GM21423 (cell line): ENCODE results near the gene YWHAE.
A peak's percentile ranks its signal among the peaks of the same experiment; 100 is the strongest.
"Not testable (repeated sequence)": the region's sequence is repeated elsewhere in the genome, so short reads cannot be mapped to it uniquely, and the experiment has no call there.

Source experiments
- ATAC-seq: cut with Tn5 transposase; IDR thresholded peaks from one replicate; pipeline ENCODE4 v1.9.1; 2021; ENCODE audit warnings: mild to moderate bottlenecking, moderate library complexity; ENCODE audit not compliant: unreplicated experiment

YWHAE gene

DNA sequence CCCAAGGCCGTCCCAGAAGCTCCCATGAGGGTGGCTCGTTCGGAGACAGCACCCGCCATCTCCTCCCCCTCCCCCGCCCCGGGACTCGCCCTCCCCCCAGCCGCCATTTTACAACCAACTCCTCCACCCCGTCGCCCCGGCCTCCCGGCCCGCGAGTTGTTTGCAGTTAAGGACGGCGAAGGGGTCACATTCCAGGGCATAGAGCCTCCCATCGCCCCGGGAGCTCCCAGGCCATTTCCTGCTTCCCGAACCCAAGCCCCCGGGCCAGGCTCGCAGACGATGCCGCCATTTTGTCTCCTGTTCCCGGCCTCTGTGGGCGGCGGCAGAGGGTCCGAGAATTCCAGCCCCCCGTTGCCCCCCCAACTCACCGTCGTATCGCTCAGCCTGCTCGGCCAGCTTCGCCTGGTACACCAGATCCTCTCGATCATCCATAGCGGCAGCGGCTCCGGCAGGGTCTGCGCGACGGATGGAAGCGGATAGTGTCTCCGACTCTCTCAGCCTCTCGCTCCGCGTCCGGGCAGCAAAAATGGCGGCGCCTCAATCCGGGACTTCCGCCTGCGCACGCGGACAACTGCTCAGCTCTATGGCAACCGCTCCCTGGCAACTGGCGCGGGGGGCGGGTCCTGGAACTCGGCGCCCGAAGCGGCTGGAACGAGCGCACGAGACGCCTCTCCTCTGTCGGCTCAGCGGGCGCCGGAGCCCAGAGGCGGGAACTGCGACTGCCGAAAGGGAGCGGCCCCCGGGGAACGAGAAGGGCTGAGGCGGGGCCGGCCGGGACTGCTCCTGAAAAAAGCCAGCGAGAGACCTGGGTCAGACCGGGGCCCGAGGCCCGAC is at the start of gene YWHAE:
YWHAE (minus strand) TSS at position 544 of the 834 bp plus-strand sequence; CDS start at position 432, 112 bp downstream.
- ATAC-seq: peak; percentile 92

GRCh38 chr17:1449412-1449967 is 49.5 kb upstream of the YWHAE start:
- ATAC-seq: no peak

GRCh38 chr17:1447052-1447451 is 47.0 kb upstream of the YWHAE start:
- ATAC-seq: no peak

- ATAC-seq: no peak
Observed at GRCh38 chr17:1446201-1446600, 46.2 kb upstream of the YWHAE start.

- not testable (repeated sequence) for ATAC-seq
Observed at GRCh38 chr17:1445695-1446094, 45.7 kb upstream of the YWHAE start.

GRCh38 chr17:1442721-1443120 is 42.7 kb upstream of the YWHAE start:
- not testable (repeated sequence) for ATAC-seq

DNA sequence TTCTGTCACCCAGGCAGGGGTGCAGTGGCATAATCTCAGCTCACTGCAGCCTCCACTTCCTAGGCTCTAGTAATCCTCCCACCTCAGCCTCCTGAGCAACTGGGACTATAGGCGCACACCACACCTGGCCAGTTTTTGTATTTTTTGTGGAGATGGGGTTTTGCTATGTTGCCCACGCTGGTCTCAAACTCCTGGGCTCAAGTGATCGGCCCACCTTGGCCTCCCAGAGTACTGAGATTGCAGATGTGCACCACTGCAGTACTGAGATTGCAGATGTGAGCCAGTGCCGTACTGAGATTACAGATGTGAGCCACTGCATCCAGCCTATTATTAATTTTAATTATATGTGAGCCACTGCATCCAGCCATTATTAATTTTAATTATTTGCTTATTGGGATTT is 42.2 kb upstream of the YWHAE start:
- no peak for ATAC-seq

DNA sequence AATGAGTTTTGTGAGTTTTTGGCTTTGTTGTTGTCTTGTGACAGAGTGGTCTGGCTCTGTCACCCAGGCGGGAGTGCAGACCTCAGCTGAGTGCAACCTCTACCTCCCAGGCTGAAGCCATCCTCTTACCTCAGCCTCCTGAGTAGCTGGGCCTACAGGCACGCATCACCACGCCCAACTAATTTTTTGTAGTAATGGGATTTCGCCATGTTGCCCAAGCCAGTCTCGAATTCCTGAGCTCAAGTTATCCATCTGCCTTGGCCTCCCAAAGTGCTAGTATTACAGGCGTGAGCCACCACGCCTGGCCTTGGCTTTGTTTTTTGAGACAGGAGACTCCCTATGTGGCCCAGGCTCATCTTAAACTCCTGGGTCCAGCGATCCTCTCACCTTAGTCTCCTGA is 40.9 kb upstream of the YWHAE start:
- no peak for ATAC-seq

- ATAC-seq: no peak
Observed at GRCh38 chr17:1438593-1439083, 38.6 kb upstream of the YWHAE start.

DNA sequence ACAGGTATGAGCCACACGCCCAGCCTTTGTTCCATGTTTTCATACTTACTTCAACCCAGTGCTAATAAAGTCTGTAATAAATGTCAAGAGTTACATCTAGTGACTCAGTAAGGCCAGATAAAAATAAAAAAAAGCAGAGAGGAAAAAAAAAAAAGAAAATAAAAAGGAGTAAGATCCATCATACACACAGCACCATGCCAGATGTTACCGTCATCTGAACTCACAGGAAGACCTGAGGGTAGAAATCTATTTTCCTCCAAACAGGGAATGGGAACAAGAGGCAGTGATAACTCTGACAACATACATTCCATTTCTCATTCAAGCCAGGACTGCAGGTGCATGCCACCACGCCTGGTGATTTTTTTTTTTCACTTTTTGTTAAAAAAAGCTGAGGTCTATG is 35.3 kb upstream of the YWHAE start:
- no peak for ATAC-seq

GRCh38 chr17:1434150-1434549 is 34.1 kb upstream of the YWHAE start:
- ATAC-seq: no peak

DNA sequence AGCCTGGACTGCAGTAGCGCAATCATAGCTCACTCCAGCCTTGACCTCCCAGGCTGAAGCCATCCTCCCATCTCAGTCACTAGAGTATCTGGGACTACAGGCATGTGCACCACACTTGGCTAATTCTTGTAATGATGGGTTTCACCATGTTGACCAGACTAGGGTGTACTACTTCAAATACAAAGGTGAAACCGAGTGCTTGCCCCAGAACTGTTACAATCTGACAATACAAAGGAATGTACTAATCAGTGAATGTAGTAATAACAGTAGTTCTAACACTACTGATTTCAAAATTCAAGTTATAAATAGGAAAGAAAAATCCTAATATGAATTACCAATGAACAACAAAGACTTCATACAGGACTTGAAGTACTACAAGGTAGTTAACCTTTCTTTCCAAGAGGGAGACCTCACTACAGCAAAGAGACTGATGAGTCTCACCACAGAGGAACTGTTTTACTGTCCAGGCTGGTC is 31.6 kb upstream of the YWHAE start:
- no peak for ATAC-seq

GRCh38 chr17:1423456-1424135 is 23.6 kb upstream of the YWHAE start:
- ATAC-seq: no peak

DNA sequence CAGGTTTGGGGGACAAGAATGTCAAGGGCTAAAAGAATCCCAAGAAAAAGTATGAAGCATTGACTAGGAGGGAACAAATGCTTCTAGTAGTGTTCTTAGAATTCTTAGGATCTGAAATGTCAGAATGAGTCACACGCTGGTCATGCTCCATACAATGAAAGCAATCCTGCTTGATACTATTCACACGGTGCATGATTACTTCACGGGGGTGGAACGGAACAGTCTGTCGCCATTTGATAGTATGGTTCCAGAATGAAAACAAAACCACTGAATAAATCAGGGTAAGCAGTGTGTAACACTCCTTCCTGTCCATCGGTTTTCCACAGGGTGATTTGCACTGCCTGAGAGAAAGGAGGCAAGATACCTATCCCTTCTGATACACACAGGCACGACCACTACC is 22.9 kb upstream of the YWHAE start:
- no peak for ATAC-seq

- no peak for ATAC-seq
Observed at GRCh38 chr17:1421470-1421869, 21.4 kb upstream of the YWHAE start.

- ATAC-seq: no peak
Observed at GRCh38 chr17:1420981-1421380, 21.0 kb upstream of the YWHAE start.

GRCh38 chr17:1420163-1420562 is 20.1 kb upstream of the YWHAE start:
- ATAC-seq: no peak

- ATAC-seq: not testable (repeated sequence)
Observed at GRCh38 chr17:1418476-1418875, 18.5 kb upstream of the YWHAE start.

DNA sequence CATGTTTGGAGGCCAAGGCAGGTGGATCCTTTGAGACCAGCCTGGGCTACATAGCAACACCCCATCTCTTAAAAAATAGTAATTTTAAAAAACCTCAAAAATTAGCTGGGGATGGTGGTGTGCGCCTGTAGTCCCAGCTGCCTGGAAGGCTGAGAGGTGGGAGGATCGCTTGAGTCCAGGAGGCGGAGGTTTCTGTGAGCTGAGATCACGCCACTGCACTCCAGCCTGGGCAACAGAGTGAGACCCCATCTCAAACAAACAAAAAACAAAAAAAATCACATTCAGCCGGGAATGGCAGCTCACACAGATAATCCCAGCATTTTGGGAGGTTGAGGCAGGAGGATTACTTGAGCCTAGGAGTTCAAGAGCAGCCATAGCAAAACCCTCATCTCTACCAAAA is 16.4 kb upstream of the YWHAE start:
- ATAC-seq: no peak

DNA sequence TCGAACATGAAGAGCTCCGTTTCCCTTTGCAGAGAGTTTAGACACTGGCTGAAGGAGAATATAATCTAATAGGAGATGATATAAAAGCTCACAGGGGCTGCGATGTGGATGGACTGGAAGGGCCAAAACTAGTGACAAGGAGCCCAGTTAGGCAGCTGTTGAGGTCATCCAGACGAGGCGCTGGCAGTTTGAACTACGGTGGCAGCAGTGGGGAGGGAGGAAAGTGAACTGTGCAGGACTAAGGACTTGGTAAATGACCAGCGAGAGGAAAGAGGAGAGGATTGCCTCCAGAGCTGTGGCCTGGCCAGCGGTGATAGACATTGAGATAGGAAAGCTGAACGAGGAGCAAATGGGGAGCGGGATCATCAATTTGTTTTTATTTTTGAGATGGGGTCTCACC is 14.6 kb upstream of the YWHAE start:
- no peak for ATAC-seq

- no peak for ATAC-seq
Observed at GRCh38 chr17:1414001-1414574, 14.1 kb upstream of the YWHAE start.
